GM21423 (cell line): ENCODE data around the gene HGS.

Experiments used
- ATAC-seq: cut with Tn5 transposase; IDR thresholded peaks from one replicate; pipeline ENCODE4 v1.9.1; 2021; ENCODE audit warnings: mild to moderate bottlenecking, moderate library complexity; ENCODE audit not compliant: unreplicated experiment

HGS gene

DNA sequence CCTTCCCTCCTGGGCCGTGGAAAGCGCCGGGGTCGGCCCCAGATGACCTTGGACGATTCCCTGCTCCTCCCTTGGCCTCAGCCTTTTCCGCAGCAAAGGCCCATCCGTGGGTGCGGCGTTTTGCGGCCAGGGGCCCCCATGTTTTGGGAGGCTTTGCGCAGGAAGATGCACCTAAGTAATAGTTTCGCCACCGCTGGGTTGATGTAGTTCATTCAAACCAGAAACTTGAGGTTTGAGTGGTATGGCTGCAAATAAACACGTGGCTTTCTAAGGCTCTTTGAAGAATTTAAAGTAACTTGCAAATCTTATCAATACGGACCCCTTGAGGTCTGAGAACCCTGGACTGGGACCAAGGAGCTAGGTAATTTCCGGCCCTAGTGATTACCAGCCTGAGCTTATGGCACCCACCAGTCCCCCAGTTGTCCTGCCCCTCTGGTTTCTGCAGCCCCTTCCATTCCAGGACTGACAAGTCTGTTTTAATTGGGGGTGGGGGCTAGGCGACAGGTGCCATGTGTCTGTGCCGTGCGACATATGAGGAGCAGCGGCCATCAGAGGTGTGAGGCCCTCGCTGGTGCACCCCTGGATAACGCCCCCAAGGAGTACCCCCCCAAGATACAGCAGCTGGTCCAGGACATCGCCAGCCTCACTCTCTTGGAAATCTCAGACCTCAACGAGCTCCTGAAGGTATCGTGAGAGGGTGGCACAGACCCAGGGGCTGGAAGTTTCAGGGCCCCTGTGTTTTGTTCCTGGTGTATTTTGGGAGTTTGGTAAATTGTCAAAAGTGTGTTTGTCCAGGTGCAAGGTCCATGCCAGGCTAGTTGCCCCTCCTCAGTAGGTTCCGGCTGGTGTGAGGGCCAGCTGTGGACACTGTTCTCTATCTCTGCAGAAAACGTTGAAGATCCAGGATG lies 20.2 kb downstream of the HGS start:
- no peak for ATAC-seq

- no peak for ATAC-seq
Measured at GRCh38 chr17:81705518-81706231, 21.9 kb downstream of the HGS start.

DNA sequence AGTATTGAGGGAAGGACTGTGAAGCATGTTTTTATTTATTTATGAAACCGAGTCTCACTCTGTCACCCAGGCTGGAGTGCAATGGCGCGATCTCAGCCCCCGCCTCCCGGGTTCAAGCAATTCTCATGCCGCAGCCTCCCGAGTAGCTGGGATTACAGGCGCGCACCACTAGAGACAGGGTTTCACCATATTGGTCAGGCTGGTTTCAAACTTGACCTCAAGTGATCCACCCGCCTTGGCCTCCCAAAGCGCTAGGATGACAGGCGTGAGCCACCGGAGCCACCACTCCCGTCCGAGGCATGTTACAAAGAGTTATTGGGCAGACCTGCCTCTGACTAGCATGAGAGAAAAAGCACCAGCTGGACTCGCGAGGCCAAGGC lies 22.4 kb downstream of the HGS start:
- ATAC-seq: no peak

DNA sequence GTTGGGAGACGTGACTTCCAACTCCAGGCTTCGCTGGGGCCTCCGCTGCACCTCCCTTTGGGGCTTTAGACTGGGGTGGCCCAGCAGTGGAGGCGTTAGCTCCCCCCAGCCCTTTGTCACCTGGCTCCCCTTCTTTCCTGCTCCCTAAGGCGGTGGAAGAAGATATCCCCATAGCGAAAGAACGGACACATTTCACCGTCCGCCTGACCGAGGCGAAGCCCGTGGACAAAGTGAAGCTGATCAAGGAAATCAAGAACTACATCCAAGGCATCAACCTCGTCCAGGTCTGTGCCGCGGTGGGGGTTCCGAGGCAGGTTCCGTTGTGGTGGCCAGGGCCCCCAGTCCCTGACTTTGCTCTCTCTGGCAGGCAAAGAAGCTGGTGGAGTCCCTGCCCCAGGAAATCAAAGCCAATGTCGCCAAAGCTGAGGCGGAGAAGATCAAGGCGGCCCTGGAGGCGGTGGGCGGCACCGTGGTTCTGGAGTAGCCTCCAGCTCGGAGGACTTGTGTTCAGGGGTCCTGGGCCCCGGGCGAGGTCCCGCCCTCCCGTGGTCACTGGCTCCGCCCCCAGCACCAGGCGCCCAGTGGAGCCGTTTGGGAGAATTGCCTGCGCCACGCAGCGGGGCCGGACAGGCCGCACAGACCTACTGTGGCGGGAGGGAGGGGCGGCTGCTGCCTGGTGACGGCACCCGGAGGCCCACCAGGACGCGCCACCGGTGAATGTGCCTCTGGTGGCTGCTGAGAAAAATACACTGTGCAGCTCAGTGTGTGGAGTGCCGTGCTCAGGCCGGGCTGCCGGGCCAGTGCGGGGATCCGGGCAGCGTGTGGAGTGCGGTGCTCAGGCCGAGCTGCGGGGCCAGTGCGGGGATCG lies 23.2 kb downstream of the HGS start:
- no peak for ATAC-seq

- no peak for ATAC-seq
Measured at GRCh38 chr17:81707725-81708646, 24.2 kb downstream of the HGS start.

GRCh38 chr17:81708739-81709185 lies 25.0 kb downstream of the HGS start:
- ATAC-seq: no peak

- no peak for ATAC-seq
Measured at GRCh38 chr17:81710514-81711308, 26.9 kb downstream of the HGS start.

GRCh38 chr17:81711814-81712467 lies 28.1 kb downstream of the HGS start, which contains the start of gene SLC25A10:
Gene SLC25A10, plus strand, starts transcription at chr17:81712284. Its CDS starts 143 bp downstream, at chr17:81712427.
- ATAC-seq: peak; percentile 52

DNA sequence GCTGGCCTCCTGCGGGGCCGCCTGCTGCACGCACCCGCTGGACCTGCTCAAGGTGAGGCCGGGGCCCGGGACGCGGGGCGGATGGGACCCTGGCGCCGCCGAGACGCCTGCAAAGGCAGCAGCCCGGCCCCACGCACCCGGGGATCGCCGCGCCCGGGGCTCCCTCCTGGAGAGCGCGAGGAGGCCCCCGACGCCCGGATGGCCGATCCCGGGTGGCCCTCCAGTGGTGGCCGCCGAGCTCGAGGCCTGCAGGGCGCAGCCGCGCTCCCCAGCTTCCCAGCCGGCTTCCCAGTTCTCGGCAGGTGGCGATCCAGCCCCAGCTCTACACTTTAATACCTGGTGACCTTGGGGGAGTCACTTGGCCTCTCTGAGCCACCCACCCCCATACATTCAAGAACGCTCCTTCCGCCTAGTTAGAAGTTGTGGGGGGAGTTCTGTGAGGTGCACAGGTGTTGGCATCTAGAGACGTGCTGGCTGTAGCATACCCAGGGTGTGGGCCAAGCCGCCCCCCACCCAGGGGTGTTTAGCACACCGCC lies 28.7 kb downstream of the HGS start:
- no peak for ATAC-seq

DNA sequence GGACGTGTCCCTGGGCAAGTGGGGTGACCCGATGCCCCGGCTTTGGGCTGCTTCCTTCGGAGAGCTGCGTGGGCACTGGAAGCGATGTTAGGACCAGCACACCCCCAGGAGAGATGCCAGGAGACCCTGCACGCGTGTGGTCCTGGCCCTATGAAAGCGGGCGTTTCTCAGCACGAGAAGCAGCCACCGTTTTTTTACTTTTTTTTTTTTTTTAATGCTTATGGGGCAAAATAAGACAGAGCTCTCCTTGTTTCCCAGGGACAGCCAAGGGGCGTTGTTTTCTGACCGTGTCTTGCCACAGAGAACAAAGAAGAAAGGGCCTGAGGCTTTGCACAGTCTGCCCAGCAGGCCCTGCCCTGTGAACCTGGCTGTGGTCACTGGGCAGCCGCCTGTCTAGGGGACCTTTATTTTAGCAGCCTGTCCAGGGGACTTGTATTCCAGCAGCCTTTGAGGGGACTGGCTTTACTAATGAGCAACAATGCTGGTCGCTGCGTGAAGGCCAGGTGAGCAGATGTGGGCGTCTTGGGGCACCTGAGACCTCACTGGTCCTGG lies 29.3 kb downstream of the HGS start:
- ATAC-seq: no peak

- no peak for ATAC-seq
Measured at GRCh38 chr17:81713556-81714411, 30.0 kb downstream of the HGS start.

DNA sequence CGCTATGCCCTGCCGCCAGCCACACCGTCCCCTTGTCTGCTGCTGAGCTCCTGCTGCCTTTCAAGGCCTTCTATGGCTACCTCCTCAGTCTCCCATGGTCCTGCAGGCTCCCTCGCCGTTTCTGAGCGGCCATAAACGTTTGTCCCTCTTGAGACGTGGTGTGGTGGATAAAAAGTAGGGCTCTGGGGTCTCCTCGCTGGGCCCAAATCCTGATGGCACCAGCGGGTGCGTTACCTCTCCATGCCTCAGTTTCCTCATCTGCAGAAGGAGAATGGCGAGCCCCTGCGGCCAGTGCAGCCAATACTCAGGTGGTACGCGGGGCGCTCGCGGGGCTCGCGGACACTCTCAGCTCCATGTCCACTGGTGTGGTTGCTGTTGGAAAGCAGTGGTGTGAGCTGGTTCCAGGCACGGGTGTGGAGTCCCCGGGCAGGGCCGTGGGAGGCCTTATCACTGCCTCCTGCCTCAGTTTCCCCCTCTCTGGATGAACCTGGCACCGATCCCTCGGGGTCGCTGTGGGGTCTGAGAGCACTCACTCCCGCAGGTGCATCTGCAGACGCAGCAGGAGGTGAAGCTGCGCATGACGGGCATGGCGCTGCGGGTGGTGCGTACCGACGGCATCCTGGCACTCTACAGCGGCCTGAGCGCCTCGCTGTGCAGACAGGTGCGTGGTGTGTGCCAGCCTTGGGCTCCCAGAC lies 30.7 kb downstream of the HGS start:
- ATAC-seq: no peak

- ATAC-seq: no peak
Measured at GRCh38 chr17:81715107-81715871, 31.5 kb downstream of the HGS start.

DNA sequence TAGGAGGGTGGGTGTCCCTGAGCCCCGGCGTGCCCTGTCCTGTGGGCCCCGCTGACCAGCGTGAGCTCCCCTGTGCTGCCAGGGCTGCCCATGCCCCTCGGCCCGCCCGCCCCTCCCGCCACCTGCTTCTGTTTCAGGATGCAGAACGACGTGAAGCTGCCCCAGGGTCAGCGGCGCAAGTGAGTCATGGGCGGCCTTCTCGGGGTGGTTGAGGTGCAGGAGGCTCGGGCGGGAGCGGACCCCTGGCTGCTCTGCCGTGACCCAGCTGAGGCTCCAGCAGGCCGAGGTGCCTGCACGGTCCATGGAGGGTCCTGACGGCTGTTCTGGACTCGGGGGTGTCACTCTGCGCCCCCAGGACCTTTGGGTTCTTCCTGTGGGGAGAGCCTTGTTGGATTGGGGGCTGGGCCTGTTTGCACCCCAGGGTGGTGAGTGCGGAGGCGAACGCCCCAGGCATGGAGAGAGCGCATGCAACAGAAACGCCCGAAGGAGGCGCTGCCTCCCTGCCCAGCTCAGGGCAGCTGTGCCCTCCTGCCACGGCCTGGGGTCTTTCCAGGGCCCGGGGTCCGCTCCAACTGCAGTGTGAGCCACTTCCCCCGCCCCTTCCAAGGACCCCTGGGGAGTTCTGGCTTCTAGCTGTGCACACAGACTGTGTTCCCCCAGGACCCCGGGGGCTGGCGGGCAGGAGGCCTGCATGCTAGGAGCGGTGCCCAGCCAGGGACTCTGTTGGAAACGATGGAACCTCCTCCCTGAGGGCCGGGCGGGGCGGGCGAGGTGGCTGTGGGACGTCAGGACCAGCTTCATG lies 32.3 kb downstream of the HGS start:
- ATAC-seq: no peak

DNA sequence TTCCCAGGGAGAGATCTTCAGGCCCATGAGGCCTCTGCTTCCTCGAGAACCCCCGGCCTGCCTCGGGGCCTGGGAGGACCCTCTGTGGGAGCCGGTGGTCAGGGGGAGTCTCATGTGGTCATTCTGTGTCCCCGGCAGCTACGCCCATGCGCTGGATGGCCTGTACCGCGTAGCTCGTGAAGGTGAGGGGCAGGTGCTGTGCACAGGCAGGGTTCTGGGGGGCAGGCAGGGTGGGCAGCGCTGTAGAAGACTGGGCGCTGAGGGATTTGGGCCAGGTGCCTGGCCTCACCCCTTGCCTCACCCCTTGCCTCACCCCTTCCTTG lies 32.8 kb downstream of the HGS start:
- no peak for ATAC-seq
